ENCODE data around the gene HNRNPM.

HNRNPM gene

GRCh38 chr19:8501516-8501915, 56.7 kb downstream of the HNRNPM start:
- no peaks in the 10 kb centered on the region for H3K79me2 ChIP-seq (ENCODE audit: insufficient read depth, low read length)
- H3F3A ChIP-seq (ENCODE audit: low read depth): no peaks in the 10 kb centered on the region
- H3K9me3 ChIP-seq (ENCODE audit: insufficient read depth, low read depth, low read length): no peaks in the 10 kb centered on the region
- H3K4me3 ChIP-seq (ENCODE audit: low read length, poor library complexity, severe bottlenecking): no peak overlapping the region
- no peak for TF ChIP-seq EZH2phosphoT487 (IDR thresholded peaks at IDR 0.05; ENCODE audit: borderline replicate concordance)
- TF ChIP-seq CTCF (conservative IDR thresholded peaks at IDR 0.05; ENCODE audit: low read length): no peak
- no peak overlapping the region for H2AFZ ChIP-seq (ENCODE audit: low read length)
- no peaks in the 10 kb centered on the region for H3K9me2 ChIP-seq (replicated peaks; ENCODE audit: low read depth, low read length)
- H3K9ac ChIP-seq (ENCODE audit: low read depth, low read length, poor library complexity, severe bottlenecking): peak overlapping the region; percentile 41
- H3K4me1 ChIP-seq (ENCODE audit: insufficient read depth, low read length, poor library complexity, severe bottlenecking): peaks cover 18% of the 10 kb centered on the region
- no peaks in the 10 kb centered on the region for H4K20me1 ChIP-seq (ENCODE audit: insufficient read depth, low read length, poor library complexity, severe bottlenecking)
- no peaks in the 10 kb centered on the region for H3K36me3 ChIP-seq (ENCODE audit: insufficient read depth, low read length)
- H3K4me2 ChIP-seq (ENCODE audit: low read depth, low read length, poor library complexity, severe bottlenecking): peak overlapping the region; percentile 54
- no peaks in the 10 kb centered on the region for H3K27me3 ChIP-seq (ENCODE audit: insufficient read depth, low read length, poor library complexity, severe bottlenecking)

- no peaks in the 10 kb centered on the region for H3F3A ChIP-seq (ENCODE audit: low read depth)
- peak overlapping the region; percentile 7 for H3K4me3 ChIP-seq (ENCODE audit: low read length, poor library complexity, severe bottlenecking)
- H3K9me3 ChIP-seq (ENCODE audit: insufficient read depth, low read depth, low read length): no peaks in the 10 kb centered on the region
- no peak overlapping the region for H2AFZ ChIP-seq (ENCODE audit: low read length)
- peak overlapping the region; percentile 41 for H3K9ac ChIP-seq (ENCODE audit: low read depth, low read length, poor library complexity, severe bottlenecking)
- no peak for TF ChIP-seq EZH2phosphoT487 (IDR thresholded peaks at IDR 0.05; ENCODE audit: borderline replicate concordance)
- no peaks in the 10 kb centered on the region for H3K9me2 ChIP-seq (replicated peaks; ENCODE audit: low read depth, low read length)
- H4K20me1 ChIP-seq (ENCODE audit: insufficient read depth, low read length, poor library complexity, severe bottlenecking): no peaks in the 10 kb centered on the region
- H3K4me2 ChIP-seq (ENCODE audit: low read depth, low read length, poor library complexity, severe bottlenecking): peak overlapping the region; percentile 54
- no peaks in the 10 kb centered on the region for H3K27me3 ChIP-seq (ENCODE audit: insufficient read depth, low read length, poor library complexity, severe bottlenecking)
- peaks cover 18% of the 10 kb centered on the region for H3K4me1 ChIP-seq (ENCODE audit: insufficient read depth, low read length, poor library complexity, severe bottlenecking)
- no peaks in the 10 kb centered on the region for H3K36me3 ChIP-seq (ENCODE audit: insufficient read depth, low read length)
- H3K79me2 ChIP-seq (ENCODE audit: insufficient read depth, low read length): no peaks in the 10 kb centered on the region
These were observed 57.2 kb downstream of the HNRNPM start for GRCh38 chr19:8501981-8502380.

GRCh38 chr19:8503510-8503909, 58.7 kb downstream of the HNRNPM start:
- H3K9ac ChIP-seq (ENCODE audit: low read depth, low read length, poor library complexity, severe bottlenecking): no peak overlapping the region
- H2AFZ ChIP-seq (ENCODE audit: low read length): no peak overlapping the region

More at GRCh38 chr19:8503510-8503909, 58.7 kb downstream of the HNRNPM start:
- H3F3A ChIP-seq (ENCODE audit: low read depth): no peaks in the 10 kb centered on the region
- H3K4me2 ChIP-seq (ENCODE audit: low read depth, low read length, poor library complexity, severe bottlenecking): no peak overlapping the region
- H4K20me1 ChIP-seq (ENCODE audit: insufficient read depth, low read length, poor library complexity, severe bottlenecking): no peaks in the 10 kb centered on the region
- H3K4me1 ChIP-seq (ENCODE audit: insufficient read depth, low read length, poor library complexity, severe bottlenecking): peaks cover 18% of the 10 kb centered on the region
- no peaks in the 10 kb centered on the region for H3K9me2 ChIP-seq (replicated peaks; ENCODE audit: low read depth, low read length)
- no peak for TF ChIP-seq EZH2phosphoT487 (IDR thresholded peaks at IDR 0.05; ENCODE audit: borderline replicate concordance)
- no peak for TF ChIP-seq CTCF (conservative IDR thresholded peaks at IDR 0.05; ENCODE audit: low read length)
- no peaks in the 10 kb centered on the region for H3K27me3 ChIP-seq (ENCODE audit: insufficient read depth, low read length, poor library complexity, severe bottlenecking)
- no peaks in the 10 kb centered on the region for H3K36me3 ChIP-seq (ENCODE audit: insufficient read depth, low read length)
- no peak overlapping the region for H3K4me3 ChIP-seq (ENCODE audit: low read length, poor library complexity, severe bottlenecking)
- no peaks in the 10 kb centered on the region for H3K79me2 ChIP-seq (ENCODE audit: insufficient read depth, low read length)
- H3K9me3 ChIP-seq (ENCODE audit: insufficient read depth, low read depth, low read length): no peaks in the 10 kb centered on the region
